GM18511 (cell line): Measurements from ENCODE around the gene BUB1.
"Not testable (repeated sequence)": the region's sequence is repeated elsewhere in the genome, so short reads cannot be mapped to it uniquely, and the experiment has no call there.

Source experiments
- ATAC-seq: cut with Tn5 transposase; IDR thresholded peaks from one replicate; pipeline ENCODE4 v1.9.1; 2021; ENCODE audit warnings: mild to moderate bottlenecking, moderate library complexity; ENCODE audit not compliant: unreplicated experiment

Gene BUB1

DNA sequence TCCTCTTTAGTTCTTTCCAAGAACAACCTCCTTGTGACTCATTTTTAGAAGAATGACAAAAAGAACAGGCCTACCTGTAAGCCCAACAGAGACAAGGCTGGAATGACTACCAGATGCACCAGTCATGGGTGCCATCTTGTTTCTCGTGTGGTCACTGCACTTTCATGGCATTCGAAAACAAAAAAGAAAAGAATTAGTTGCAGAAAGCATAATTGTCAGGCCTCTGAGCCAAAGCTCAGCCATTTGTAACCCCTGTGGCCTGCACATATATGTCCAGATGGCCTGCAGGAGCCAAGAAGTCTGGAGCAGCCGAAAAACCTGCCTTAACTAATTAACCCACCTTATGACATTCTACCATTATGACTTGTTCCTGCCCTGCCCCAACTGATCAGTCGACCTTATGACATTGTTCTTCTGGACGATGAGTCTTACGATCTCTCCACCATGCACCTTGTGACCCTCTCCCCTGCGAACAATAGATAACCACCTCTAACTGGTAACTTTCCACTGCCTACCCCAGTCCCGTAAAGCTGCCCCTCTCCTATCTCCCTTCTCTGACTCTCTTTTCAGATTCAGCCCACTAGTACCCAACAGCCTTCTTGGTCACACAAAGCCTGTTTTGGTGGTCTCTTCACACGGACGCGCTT lies 13.9 kb upstream of the BUB1 start:
- no peak for ATAC-seq

GRCh38 chr2:110690083-110690965 lies 12.5 kb upstream of the BUB1 start:
- no peak for ATAC-seq

DNA sequence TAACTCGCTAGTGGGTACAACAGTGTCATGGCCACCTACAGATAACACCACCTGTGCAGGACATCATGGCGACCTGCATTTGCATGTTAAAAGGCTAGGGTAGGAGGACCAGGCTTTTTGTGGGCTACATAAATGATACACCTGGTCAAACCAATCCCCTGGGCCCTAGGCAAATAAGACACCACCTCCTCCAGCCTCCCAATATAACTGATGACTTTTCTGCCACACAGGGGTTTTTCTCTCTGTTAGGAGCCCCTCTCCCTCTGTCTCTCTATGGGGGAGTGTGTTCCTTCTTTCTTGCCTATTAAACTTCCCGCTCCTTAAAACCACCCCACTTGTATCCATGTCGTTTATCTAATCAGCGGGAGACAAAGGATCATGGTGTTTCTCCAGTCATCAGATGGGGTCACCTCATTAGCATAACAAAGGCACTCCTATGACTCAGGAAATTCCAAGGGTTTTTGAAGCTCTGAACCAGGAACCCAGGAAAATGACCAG lies 10.8 kb upstream of the BUB1 start:
- no peak for ATAC-seq

DNA sequence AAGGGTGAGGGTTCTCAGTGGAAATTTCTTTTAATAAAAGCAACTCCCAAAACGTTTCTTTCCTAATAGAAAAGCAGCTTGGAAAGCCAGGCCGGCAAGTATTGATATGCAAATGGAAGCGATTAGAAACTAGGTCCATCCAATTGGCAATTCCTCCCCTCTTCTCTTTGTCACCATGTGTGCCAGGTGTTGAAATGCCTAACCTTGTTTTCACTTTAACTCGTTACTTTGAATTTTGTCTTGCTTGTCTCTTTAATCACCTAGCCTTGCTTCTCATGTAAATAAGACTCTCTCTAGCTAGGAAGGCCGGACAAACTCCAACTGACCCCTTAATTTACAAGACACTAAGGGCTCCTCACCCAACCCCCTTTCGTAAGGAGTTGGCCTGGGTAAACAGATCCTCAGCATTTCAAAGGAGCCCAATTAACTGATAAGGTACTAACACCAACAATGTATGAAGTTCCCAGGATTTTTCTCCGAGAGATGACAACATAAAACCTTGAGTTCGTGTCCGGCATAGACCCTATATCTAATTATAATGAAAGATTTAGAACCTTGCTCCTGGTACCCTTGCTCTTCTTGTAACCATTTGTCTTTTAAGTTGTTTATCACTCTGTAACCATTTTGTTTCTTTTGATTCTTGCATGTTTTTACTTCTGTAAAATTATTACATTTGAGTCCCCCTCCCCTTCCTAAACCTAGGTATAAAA lies 10.1 kb upstream of the BUB1 start:
- ATAC-seq, result not testable (repeated sequence)

GRCh38 chr2:110682872-110683271 lies 5.0 kb upstream of the BUB1 start:
- no peak for ATAC-seq

GRCh38 chr2:110682267-110682666 lies 4.4 kb upstream of the BUB1 start:
- no peak for ATAC-seq

GRCh38 chr2:110680709-110681108 lies 2.8 kb upstream of the BUB1 start:
- ATAC-seq, result no peak

DNA sequence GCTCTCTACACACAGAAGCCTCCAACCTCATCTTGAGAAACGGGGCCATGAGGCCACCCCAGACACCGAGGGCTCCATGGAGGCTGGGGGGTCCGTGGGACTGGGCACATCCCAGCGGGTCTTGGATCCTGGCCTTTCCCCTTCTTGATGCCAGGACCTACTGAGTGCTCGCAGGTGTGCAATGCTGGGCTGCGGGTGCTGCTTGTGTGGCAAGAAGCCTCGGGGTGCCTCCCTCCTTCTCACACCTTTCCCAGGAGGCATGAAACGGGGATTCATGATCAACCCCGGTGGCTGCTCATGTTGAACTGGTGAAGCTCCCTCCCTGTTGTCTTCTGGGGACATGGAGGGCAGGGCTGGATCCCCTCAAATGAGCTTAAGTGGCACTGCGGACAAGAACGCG lies 2.0 kb upstream of the BUB1 start:
- ATAC-seq, result no peak

GRCh38 chr2:110679337-110679707 lies 1.5 kb upstream of the BUB1 start:
- ATAC-seq, result no peak

DNA sequence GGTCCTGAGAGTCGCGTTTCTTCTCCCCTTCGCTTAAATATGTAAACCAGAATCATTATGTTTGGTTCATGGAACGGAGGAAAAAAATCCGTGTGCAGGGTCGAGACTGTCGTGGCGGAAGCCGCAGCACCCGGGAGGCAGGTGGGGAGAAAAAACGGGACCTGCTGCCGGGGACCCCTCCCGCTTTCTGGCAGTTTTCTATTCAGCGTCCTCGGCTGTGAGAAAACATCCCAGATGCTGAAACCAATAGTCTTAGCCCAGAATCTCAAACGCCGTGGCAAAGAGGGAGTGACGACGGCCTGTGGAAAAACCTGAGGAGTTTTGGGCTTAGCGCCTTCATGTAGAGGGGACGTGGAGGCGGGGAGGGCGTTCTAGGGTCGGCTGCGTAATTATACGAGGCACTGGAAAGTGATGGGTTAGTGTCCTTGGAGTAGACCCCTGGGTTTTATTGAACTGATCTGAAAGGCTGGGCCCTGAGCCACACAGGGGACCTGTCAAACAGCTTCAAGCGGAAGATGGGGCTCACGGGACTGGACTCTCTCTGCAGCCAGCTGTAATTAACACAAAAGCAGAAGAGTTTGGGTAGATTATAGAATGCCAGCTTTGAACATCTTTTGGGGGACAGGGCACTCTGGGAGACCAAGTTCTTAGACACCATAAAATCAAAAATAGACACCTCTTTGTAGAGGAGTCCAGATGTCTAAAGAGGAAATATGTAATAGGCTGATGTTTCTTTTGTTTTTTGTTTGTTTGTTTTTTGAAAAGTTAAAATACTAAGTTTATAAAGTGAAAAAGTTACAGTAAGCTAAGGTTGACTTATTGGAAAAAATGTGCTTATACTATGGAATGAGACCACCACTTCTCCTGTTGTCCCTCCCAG lies 834 bp upstream of the BUB1 start:
- peak; percentile 1 for ATAC-seq

DNA sequence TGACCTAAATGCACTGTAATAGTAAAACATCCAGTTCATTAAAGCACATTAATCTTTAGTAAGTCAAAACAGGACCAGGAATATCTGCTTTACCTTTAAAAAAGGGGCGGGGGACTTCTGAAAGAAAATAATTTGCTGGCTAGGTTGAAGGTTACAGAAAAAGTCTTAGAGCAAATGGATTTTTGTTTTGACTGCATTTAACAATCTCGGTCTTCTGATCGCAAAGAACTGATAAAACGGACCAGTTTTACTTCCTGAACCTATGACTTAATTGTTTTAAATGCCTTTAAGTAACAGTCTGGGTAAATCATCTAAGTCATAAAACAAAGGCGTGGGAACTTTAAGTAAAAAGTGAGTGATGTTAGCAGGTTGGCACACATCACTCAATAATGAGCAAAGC lies 783 bp downstream of the BUB1 start:
- no peak for ATAC-seq

- ATAC-seq, result no peak
These were observed 2.2 kb downstream of the BUB1 start for GRCh38 chr2:110675679-110676078.

DNA sequence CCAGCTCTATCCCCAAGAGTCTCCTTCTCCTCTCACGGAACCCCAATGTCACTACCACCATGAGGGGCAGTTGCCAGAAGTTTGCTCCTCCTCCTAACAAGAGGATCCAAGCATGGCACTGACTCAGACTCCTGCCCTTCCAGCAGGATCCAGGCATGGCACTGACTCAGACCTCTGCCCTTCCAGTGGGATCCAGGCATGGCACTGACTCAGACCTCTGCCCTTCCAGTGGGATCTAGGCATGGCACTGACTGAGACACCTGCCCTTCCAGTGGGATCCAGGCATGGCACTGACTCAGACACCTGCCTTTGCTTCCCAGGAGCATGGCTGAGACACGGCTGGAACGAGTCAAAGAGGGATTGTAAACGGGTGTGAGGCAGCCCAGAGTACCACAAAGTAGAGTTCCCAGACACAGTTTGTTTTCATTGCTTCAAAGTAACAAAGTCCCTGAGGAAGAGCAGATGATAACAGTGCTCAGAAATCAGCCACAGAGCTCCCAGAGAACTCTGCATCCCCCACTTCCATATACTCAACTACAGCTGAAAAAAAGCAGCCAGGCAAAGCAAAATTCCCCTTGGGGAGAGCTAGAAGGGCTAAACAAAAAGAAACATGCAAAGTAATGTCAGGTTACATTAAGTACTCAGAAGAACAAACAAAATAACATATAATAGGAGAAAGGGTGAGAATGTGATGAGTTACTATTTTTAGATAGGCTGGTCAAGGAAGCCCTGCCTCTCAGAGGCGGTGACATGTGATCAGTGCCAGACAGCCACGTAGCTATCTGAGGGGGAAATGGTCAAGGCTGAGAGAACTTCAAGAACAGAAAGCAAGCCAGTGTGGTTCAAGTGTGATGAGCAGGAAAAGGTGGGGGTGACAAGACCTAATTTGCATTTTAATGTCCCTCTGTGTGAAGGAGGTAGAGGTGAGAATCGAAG lies 3.0 kb downstream of the BUB1 start:
- ATAC-seq, result peak; percentile 91

- no peak for ATAC-seq
These were observed 4.7 kb downstream of the BUB1 start for GRCh38 chr2:110673201-110673600.

DNA sequence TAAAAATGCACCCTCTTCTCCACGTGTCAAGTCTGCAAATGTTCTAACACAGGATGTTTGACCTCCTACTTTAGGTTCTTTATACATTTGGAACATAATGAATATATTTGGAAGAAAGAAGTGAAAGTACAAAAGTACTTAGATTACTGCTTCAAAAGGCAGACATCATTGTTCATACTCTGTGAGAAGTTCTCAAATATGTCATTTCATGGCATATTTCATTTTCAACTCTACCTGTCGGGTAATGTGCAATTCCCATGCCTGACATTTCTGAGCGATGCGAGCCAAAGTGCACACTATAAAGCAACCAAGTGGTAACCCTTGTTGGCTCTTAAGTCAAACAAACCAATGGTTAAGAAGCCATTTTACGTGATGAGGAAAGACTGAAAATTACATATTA lies 7.0 kb downstream of the BUB1 start:
- ATAC-seq, result no peak

- ATAC-seq, result no peak
These were observed 8.8 kb downstream of the BUB1 start for GRCh38 chr2:110669079-110669478.

DNA sequence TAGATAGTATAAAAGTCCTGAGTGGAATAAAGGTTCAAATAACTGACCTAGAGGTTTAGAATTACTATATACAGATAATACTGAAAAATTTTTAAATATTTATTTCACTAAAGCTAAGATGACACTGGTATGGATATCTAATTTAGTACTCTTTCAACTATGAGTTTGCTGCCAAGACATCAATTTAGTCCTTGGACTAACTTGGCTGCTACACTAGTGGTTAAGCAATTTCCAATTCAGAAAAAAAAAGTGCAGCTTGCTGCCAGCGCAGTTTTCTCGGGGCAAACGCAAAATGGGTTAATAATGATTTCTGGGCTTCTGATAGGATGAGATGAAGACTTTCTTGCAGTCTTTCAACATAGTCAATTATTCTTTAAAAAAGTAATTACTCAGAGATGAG lies 10.8 kb downstream of the BUB1 start:
- ATAC-seq, result no peak

GRCh38 chr2:110664135-110664534 lies 13.7 kb downstream of the BUB1 start:
- ATAC-seq, result no peak

GRCh38 chr2:110662560-110662959 lies 15.3 kb downstream of the BUB1 start:
- ATAC-seq, result no peak

DNA sequence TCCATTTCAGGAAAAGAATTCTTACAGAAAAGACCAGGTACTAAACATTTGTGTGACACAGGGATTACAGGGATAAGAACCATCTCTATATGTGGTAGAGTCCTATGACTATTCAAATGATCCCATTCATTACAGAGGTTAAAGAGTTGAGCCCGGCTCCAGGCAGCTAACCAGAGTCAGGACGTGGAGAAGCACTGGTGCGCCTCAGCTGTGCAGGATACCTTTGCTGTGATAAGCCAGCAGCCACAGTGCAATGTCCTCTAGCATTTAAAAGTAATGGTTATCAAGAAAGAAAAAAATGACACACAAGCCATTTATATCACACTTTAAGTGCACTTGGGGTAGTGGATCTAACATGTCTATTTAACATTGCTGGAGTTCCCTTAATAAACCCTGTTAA lies 17.3 kb downstream of the BUB1 start:
- no peak for ATAC-seq
